ENCODE data around the gene FNIP2.

FNIP2 gene

DNA sequence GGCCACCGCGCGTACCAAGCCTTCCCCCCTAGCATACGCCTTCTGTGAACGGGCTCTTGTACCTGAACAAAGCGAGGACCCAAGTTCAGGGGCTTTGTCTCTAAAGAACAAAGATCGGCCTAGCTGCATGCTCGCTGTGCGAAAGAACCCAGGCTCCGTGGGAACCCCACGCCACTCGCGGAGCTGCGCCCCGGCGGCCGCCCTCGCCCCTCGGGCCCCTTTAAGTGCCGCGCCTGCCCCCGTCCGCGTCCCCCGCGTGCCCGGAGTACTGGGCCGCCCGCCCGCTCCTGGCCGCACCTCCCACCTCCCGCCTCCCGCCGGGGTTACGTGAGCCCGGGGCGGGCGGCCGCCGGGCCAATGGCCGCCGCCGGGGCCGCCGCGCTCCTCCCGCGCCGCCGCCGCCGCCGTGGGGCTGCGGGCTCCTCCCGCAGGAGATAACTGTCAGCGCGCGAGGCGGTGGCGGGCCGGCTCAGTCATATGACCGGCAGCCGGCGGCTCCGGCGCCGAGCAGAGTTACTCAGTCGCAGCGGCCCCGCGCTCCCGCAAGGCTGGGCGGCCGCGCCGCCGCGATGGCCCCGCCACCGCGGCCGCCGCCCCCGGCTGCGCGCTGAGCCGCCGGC is at the start of gene FNIP2:
Gene FNIP2, plus strand, starts transcription at position 472 of the 620 bp plus-strand sequence. CDS start 187 bp downstream, outside the sequence.
- peak within 1 kb of the TSS; percentile 80 for H3K4me3 ChIP-seq (ENCODE audit: low read depth, low read length)
- ChIA-PET POLR2A (interaction anchor here (1.6 to 1.8 kb wide), 2 partner anchors 12 to 42 kb away, joined by 5 to 10 read pairs; no protein-coding TSS in a partner anchor), CTCF (interaction anchor here (1.1 to 1.2 kb wide), 2 partner anchors 12 to 39 kb away, joined by 3 read pairs; no protein-coding TSS in a partner anchor)
- TF ChIP-seq, protein P1, sequence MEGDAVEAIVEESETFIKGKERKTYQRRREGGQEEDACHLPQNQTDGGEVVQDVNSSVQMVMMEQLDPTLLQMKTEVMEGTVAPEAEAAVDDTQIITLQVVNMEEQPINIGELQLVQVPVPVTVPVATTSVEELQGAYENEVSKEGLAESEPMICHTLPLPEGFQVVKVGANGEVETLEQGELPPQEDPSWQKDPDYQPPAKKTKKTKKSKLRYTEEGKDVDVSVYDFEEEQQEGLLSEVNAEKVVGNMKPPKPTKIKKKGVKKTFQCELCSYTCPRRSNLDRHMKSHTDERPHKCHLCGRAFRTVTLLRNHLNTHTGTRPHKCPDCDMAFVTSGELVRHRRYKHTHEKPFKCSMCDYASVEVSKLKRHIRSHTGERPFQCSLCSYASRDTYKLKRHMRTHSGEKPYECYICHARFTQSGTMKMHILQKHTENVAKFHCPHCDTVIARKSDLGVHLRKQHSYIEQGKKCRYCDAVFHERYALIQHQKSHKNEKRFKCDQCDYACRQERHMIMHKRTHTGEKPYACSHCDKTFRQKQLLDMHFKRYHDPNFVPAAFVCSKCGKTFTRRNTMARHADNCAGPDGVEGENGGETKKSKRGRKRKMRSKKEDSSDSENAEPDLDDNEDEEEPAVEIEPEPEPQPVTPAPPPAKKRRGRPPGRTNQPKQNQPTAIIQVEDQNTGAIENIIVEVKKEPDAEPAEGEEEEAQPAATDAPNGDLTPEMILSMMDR (IDR thresholded peaks at IDR 0.05; ENCODE audit: insufficient read depth, low read length, missing control alignments) = no peak
- DNase-seq (ENCODE audit: low read depth, low spot score) = no peak

DNA sequence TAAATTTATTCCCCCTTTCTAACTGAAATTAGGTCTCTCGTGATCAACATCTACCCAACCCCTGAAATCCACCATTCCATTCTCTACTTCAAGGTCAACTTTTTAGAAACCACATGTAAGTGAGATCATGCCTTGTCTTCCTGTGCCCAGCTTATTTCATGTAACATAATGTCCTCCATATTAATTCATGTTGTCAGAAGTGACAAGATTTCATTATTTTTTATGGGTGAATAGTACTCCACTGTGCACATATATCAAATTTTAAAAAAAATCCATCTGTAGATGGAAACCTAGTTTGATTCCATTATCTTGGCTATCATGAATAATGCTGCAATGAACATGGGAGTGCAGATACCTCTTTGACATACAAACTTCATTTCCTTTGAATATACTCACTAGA is 47.1 kb upstream of the FNIP2 start:
- TF ChIP-seq, protein P1 (IDR thresholded peaks at IDR 0.05; ENCODE audit: insufficient read depth, low read length, missing control alignments) = no peak
- no peak overlapping the region for H3K4me3 ChIP-seq (ENCODE audit: low read depth, low read length)
- CTCF ChIA-PET = interaction anchor here (0.8 to 1.2 kb wide), 2 partner anchors 12 to 130 kb away, joined by 3 read pairs; no protein-coding TSS in a partner anchor
- POLR2A ChIA-PET = no interaction called here
- no peak for DNase-seq (ENCODE audit: low read depth, low spot score)

DNA sequence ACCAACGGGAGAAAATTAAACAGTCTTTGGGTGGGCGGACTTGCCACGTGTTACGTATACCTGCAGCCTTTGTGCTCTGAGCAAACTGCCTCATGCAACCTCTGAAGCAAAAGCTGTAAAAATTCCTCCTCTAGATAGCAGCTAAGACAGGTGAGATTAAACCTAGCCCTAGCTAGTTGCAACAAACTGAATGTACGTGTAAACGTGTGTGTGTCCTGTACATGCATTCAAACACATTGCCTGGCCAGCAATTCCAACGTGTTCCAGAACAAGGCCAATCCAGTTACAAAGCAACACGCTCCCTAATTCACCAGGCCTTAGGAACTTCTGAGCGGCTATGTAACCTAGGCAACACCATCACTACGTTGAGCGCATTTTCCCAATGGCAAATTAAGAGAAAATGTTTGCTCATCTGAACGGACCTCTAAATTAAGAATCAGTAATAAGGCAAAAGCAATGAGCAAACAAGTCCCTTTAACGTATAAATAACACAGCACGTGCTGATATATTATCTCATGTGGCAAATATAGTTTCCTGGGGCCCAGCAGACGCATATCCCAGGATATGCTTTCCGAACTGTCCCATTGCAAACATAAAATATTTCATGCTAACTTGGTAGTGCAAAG is 46.4 kb upstream of the FNIP2 start:
- peak overlapping the region; percentile 79 for H3K4me3 ChIP-seq (ENCODE audit: low read depth, low read length)
- TF ChIP-seq, protein P1 (IDR thresholded peaks at IDR 0.05; ENCODE audit: insufficient read depth, low read length, missing control alignments) = no peak
- ChIA-PET CTCF (interaction anchor here (0.8 to 1.2 kb wide), 2 partner anchors 13 to 129 kb away, joined by 3 read pairs; no protein-coding TSS in a partner anchor), POLR2A (no interaction called here)
- no peak for DNase-seq (ENCODE audit: low read depth, low spot score)

DNA sequence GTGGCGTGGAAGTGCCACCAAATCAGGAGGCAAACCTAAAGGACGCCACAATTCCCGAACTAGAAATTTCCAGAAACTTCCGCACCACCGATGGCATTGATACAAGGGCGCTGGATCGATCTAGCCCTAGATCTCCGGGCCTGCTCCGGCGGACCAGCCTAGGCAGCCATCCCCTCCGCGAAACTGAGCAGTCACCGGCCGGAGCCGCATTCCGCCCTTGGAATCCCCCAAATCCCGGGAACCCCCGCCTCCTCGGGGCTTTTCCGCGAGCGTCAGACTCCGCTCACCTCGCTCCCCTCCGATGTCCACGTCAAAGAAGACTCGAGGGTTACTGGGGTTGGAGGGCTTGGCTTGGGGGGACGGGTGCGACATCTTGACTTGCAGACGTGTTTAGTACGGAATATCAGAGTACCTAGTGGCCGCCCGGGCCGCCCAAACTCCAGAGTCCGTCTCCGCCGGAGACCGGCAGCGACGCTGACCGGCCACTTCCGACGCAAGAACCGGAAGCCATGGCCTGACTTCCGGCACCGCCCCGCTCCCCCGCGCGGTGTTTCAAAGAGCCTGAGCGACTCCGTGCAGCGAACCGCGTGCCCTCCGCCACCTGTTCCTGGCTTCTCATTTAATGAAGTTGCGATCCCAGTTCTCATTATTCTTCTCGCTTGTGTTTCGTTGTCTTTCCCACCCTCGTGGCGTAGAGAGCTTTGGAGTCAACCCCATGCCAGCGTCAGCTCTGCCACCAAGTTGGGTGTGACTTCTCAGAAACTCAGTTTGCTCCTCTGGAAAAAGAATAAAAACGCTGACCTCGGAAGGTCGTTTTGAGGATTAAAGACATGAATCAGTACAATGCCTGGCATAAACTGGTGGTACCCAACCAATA is 45.7 kb upstream of the FNIP2 start, which contains the start of gene PPID:
Gene PPID, minus strand, starts transcription at position 480 of the 877 bp plus-strand sequence. Its CDS starts 108 bp downstream, at position 372.
- DNase-seq (ENCODE audit: low read depth, low spot score) = no peak
- TF ChIP-seq, protein P1 (IDR thresholded peaks at IDR 0.05; ENCODE audit: insufficient read depth, low read length, missing control alignments) = no peak
- peak within 1 kb of the TSS; percentile 79 for H3K4me3 ChIP-seq (ENCODE audit: low read depth, low read length)
- POLR2A ChIA-PET = no interaction called here
- CTCF ChIA-PET = interaction anchor here (2.0 to 6.1 kb wide), 3 partner anchors 127 to 479 kb away, joined by 7 to 51 read pairs (median 13); no protein-coding TSS in a partner anchor

DNA sequence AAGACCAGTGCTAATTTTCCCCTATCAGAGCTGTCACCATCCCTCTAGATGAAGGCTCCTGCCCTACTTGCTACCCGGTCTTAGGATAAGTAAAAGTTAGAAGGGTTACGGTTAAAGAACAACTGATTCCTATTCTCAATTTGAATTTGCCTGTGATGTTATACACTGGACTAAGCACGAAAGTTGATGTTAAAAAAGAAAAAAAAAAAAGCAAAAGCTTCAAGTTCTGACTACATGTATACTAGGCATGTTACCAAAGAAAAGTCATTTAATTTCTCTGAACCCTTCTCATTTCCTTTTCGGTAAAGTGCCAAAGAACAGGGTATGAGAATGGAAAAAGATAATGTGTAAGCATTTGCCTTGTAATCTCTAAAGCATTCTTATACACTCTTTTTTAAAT is 44.2 kb upstream of the FNIP2 start:
- POLR2A ChIA-PET = no interaction called here
- CTCF ChIA-PET = interaction anchor here (0.8 to 6.1 kb wide), 7 partner anchors 9 to 479 kb away, joined by 3 to 51 read pairs (median 4); partner anchors contain the start of gene ETFDH
- TF ChIP-seq, protein P1 (IDR thresholded peaks at IDR 0.05; ENCODE audit: insufficient read depth, low read length, missing control alignments) = no peak
- no peak for DNase-seq (ENCODE audit: low read depth, low spot score)
- no peak overlapping the region for H3K4me3 ChIP-seq (ENCODE audit: low read depth, low read length)
